ENCODE measurements around the gene COL12A1.
"Not testable (repeated sequence)": the region's sequence is repeated elsewhere in the genome, so short reads cannot be mapped to it uniquely, and the experiment has no call there.

The COL12A1 gene

DNA sequence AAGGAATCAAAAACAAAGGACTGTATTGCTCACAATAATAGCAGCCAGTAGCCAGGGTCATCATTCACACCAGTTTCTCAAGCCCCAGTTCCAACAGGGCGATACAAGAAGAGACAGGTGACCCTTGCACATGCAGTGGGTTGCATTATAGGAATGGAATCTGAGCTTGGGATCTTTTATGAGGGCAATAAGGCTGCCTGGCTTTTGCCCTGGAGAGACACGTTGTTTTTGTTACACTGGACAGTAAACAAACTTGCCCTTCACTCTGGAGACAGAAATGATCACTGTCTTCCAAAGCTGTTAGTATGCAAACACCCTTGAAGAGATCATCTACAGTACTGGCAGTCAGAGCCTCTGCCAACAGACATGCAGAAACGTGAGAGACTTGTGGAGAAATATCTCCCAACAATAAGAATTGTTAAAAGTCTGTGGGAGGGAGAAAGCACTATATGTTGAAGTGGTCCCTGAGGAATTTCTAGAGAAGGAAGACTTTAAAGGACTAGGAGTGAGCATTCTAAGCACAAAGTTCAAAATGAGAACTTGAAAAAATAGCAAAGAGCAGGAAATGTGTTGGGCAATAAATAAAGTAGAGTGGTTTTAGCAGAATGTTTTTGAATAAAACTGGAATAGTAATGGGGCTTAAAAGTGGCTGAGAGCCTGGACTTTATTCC, 6.2 kb upstream of the COL12A1 start:
- no peak for DNase-seq

DNA sequence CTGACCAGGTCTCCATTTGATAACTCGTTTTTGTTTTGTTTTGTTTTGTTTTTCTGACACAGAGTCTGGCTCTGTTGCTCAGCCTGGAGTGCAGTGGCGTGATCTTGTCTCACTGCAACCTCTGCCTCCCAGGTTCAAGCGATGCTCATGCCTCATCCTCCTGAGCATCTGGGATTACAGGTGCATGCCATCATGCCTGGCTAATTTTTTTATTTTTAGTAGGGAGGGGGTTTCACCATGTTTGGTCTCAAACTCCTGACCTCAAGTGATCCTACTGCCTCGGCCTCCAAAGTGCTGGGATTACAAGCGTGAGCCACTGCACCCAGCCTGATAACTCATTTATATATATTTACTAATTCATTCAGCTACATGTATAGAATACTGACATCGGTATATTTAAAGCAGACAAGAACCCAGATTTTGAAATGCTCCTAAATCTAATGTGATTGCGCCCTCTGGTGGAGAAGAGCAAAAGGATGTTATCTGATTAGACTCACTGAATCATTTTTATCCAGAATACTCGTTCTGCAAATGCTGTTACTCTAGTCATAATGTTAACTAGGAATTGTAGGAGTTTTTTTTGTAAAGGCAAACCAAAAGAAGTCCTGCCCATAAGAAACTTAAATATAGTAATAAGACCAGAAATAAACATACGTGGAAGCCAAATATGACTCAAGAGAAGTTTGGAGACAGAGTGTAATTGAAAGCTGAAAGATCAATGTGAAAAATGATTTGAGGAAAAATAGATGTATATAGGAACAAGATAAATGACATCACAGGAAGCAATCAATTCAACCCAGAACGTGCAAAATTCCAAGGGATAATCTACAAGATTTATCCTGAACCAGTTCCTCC, 5.3 kb upstream of the COL12A1 start:
- peak; percentile 33 to 62 for DNase-seq

GRCh38 chr6:75209184-75209723, 3.4 kb upstream of the COL12A1 start:
- no peak for DNase-seq

- peak; percentile 61 to 79 for DNase-seq
These were observed 2.7 kb upstream of the COL12A1 start for GRCh38 chr6:75208298-75209183.

GRCh38 chr6:75206576-75207342, 906 bp upstream of the COL12A1 start:
- peak in 1 of 2 experiments; percentile 18 for DNase-seq

- DNase-seq, result peak; percentile 44 to 47
These were observed 686 bp downstream of the COL12A1 start for GRCh38 chr6:75204959-75205775.

- peak; percentile 61 to 82 for DNase-seq
These were observed 1.5 kb downstream of the COL12A1 start for GRCh38 chr6:75204217-75204958.

DNA sequence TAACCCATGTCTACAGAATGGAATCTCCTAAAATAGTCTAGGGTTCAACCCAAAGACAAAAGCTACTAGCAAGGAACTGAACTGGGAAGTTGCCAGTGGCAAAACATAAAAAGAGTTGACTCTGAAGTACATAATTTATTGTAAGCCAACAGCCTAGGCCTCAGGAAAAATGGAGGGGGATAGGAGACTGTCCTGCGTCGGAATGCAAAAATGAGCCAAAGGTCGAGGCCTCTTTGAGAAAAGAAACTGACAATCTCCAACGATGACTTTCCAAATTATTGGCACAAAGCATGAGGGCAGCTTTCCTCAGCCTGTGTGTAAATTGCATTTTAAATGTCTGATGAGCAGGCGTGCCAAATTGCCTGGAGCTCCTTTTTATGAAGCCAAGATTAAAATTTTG, 2.1 kb downstream of the COL12A1 start:
- DNase-seq, result no peak

DNA sequence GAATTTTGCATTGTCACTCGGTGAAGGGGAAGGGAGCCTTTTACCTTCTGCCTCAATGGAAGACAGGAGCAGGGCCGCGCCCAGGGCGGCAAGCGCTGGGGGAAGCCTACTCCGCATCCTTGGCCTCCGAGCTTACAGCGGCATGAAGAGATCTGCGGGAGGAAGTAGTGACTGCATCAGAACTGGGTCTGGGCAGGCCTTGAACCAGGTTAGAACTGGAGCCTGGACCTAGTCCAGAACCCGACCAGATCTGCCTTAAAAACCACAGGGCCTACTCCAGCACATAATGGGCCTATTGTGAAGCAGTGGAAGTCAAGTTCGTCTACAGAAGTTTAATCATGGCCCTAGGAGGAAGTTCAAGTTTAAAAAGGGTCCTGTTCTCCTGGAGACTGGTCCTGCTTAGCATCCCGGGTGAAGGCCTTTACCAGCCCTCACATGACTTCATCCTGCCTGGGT, 3.1 kb downstream of the COL12A1 start:
- no peak for DNase-seq

- peak; percentile 30 to 75 for DNase-seq
These were observed 3.8 kb downstream of the COL12A1 start for GRCh38 chr6:75201901-75202672.

DNA sequence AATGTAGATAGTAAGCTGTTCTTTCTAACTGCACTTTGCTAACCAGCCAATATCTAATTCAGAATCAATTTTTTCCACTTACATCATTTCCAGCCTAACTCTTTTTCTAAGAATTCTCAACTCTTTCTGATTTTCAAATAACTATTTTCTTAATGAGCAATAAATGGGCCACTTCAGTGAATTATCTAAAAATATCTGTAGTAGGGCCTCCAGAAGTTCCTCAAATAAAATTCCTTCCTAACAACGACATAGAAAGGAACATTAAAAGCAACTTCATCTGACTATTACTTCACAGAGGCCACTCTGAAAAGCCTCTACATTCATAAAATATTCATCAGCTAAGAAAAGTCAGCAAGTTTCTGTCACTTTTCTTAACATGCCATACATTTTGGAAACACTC, 4.8 kb downstream of the COL12A1 start:
- no peak for DNase-seq

DNA sequence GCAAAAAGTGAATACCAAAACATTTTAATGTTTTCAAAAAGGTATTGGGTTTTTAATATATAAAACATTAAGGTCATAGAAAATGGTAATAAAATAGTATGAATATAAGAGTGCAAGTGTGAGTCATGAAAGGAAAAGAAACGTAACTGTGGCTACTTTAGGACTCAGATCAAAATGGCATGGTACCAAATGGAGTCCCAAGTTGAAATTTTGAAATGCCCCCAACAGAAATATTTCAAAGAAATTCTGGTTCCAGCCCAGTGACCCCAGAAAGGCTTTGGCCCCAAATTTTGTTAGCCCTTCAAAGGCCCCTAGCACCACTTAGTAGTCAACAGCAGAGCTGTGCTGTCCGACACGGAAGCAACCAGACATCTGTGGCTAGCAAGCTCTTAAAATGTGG, 6.0 kb downstream of the COL12A1 start:
- DNase-seq, result no peak

DNA sequence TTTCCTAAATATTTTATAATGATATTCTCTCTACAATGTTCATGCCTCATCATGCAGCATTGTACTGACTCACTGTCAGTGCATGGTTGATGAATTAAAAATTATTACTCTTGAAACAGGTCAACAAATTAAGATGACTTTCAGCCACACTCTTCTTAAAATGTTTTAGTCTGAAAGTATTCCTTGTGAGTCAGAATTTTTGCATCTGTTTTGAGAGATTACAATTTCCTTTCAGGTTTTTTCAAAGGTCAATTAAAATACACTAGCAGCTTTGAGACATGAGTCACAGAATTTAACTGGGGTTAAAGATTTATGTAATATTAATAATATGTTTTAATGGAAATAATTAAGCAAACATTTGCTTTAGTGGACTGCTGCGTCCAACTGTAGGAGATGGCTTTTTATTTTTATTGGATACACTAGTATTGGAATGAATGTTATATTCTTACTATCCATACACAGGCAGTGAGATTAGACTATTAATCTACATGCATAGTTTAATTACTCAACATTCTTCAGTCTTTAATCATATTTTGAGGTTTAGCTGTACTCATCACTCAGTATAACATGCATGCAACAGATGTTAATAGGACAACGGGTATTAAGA, 9.7 kb downstream of the COL12A1 start:
- no peak for DNase-seq

GRCh38 chr6:75188221-75188925, 17.5 kb downstream of the COL12A1 start:
- DNase-seq, result no peak

DNA sequence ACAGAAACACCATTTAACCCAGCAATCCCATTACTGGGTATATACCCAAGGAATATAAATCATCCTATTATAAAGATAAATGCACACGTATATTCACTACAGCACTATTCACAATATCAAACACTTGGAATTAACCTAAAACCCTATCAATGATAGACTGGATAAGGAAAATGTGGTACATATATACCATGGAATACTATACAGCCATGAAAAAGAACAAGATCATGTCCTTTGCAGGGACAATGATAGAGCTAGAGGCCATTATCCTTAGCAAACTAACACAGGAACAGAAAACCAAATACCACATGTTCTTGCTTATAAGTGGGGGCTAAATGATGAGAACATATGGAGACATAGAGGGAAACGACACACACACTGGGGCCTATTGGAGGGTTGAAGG, 19.3 kb downstream of the COL12A1 start:
- not testable (repeated sequence) for DNase-seq

- no peak for DNase-seq
These were observed 22.7 kb downstream of the COL12A1 start for GRCh38 chr6:75183099-75183541.

GRCh38 chr6:75180864-75181263, 25.0 kb downstream of the COL12A1 start:
- DNase-seq, result no peak

GRCh38 chr6:75178757-75179156, 27.1 kb downstream of the COL12A1 start:
- DNase-seq, result no peak
